Testis (tissue), 3 donors: ENCODE results near the gene RHNO1. TPM values are rescaled to one million over a fixed set of nuclear protein-coding genes. Genes with fewer than 3 reads are reported as not detected.

Experiments used
- DNase-seq: peaks from one replicate; pipeline ENCODE4 v3.0.0-alpha.2; 2019
- H3K27ac ChIP-seq, 2 donors: fragments of 200-600 bp; sonication (generic); one replicate each; pipeline ENCODE4 v1.5.1; 2019
- H3K27me3 ChIP-seq: fragments of 200-600 bp; sonication (generic); one replicate; pipeline ENCODE4 v1.5.1; 2019
- H3K36me3 ChIP-seq: fragments of 200-600 bp; sonication (generic); one replicate; pipeline ENCODE4 v1.5.1; 2017; ENCODE audit warnings: low read depth; ENCODE audit errors: missing control alignments
- H3K4me1 ChIP-seq: fragments of 200-600 bp; sonication (generic); one replicate; pipeline ENCODE4 v1.5.1; 2019
- H3K4me3 ChIP-seq, 2 donors: fragments of 200-600 bp; sonication (generic); one replicate each; pipeline ENCODE4 v1.5.1; 2017 to 2019
- H3K9me3 ChIP-seq: fragments of 200-600 bp; sonication (generic); one replicate; pipeline ENCODE4 v1.5.1; 2017
- POLR2A ChIP-seq: fragments of 450-650 bp; IDR thresholded peaks from one replicate; pipeline ENCODE4 v1.6.1; 2017; ENCODE audit warnings: antibody characterized with exemption, mild to moderate bottlenecking, moderate library complexity
- WGBS, 2 donors: methylation state at CpG; one replicate each; pipeline ENCODE4 v1.1.5; 2018; 5-methylcytosine and 5-hydroxymethylcytosine counted together
- intact Hi-C: fragments of 100-400 bp; cut with DNase I; formaldehyde crosslinking; loops from one replicate; pipeline ENCODE4 v1.15.1; 2023; ENCODE audit warnings: low total_unique reads
- polyA plus RNA-seq: library from polyadenylated mRNA; stranded (reverse); fragments of 350-450 nt; fragmentation: Illumina TruSeq; extraction: RNeasy Lipid Tissue Mini Kit (QIAGEN cat#74804); gene quantifications from one replicate; pipeline ENCODE4 v1.2.3, GENCODE V29; 2014; ENCODE audit warnings: low read depth, low replicate concordance; ENCODE audit not compliant: insufficient read depth
- total RNA-seq, 2 donors: library from RNA; depleted of rRNA; stranded (reverse); fragments of >200 nt; gene quantifications; one replicate each; pipeline ENCODE4 v1.2.3, GENCODE V29; 2016
- TF ChIP-seq, protein P1 (sequence below), 3 experiments: fragments of 450-650 bp in 2 of 3; fragments of 200-600 bp in 1 of 3; sonication (generic) in 1 of 3; IDR thresholded peaks; one replicate each; pipeline ENCODE4 v1.5.1; 2016 to 2019; ENCODE audit warnings: antibody characterized with exemption in 3 of 3, mild to moderate bottlenecking in 2 of 3, moderate library complexity in 1 of 3

Gene RHNO1
- total and polyA plus RNA-seq, 3 donors from 2014 or later = 21.6 to 26.1 (median 22.8) TPM

DNA sequence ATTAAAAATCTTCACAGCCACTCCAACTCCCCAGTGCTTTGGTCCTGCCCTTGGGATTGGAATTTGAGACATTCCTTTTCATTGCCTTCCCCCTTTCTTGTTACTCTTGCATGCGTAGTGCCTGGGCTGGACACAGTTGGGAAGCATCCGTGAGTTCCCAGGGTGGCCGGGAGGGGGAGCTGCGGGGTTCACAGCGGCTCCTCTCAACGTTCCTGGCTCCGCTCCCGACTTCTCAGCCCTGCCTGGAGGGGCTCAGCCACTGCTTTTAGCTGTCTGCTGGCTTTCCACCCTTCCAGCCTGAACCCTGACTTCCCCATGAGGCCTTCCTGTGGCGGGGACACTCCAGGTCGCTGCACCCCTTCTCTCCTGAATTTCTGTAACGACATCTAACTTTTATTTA is 23.4 kb upstream of the RHNO1 start:
- H3K4me1 ChIP-seq = peaks cover 8% of the 10 kb centered on the region
- no peaks in the 10 kb centered on the region for H3K27me3 ChIP-seq
- H3K9me3 ChIP-seq = no peaks in the 10 kb centered on the region
- no peak for TF ChIP-seq POLR2A
- TF ChIP-seq, protein P1, sequence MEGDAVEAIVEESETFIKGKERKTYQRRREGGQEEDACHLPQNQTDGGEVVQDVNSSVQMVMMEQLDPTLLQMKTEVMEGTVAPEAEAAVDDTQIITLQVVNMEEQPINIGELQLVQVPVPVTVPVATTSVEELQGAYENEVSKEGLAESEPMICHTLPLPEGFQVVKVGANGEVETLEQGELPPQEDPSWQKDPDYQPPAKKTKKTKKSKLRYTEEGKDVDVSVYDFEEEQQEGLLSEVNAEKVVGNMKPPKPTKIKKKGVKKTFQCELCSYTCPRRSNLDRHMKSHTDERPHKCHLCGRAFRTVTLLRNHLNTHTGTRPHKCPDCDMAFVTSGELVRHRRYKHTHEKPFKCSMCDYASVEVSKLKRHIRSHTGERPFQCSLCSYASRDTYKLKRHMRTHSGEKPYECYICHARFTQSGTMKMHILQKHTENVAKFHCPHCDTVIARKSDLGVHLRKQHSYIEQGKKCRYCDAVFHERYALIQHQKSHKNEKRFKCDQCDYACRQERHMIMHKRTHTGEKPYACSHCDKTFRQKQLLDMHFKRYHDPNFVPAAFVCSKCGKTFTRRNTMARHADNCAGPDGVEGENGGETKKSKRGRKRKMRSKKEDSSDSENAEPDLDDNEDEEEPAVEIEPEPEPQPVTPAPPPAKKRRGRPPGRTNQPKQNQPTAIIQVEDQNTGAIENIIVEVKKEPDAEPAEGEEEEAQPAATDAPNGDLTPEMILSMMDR (IDR thresholded peaks at IDR 0.05) = peak; percentile 28 to 74 (median 35)
- no peak overlapping the region for H3K4me3 ChIP-seq
- H3K27ac ChIP-seq = no peak overlapping the region
- intact Hi-C loops = no loop called here
- WGBS, 2 donors = 30 to 53% methylated on average over 6 to 11 of the region's 11 CpGs
- H3K36me3 ChIP-seq = no peaks in the 10 kb centered on the region
- peak; percentile 88 for DNase-seq

DNA sequence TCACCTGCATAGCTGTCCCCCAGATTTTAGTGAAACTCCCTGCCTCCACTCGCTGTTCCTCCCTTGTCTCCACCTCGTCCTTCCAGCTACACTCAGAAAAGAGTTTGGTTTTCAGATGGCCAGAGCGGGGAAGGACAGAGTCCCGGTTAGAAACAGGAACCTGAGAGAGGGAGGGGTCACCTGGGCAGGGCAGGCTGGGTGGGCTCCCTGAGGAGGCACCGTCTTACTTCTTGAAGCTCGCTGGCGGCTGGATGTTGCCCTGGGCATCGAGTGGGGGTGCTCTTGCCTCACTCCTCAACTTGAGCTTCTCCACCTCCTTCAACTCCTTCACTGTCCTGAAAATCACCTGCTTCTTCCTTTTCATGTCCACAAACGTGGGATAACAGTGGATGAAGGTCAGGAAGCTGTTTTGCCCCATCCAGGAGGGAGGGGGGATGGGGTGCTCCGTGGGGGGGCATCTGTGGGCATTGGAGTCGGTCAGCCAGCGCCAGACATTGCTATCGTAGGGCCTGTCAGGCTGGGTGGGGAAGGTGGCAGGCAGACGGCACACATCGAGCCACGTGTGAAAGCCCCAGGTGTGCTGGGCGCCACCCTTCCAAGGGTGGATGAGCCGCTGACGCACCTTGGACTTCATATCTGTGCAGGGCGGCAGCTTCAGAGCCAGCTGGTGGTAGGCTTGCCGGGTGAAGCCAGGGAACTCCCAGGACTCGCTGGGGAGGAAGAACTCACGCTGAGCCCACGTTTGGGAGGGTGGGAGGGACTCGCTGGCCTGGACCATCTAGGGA is 22.2 kb upstream of the RHNO1 start:
- Histone ChIP-seq H3K36me3 (no peaks in the 10 kb centered on the region), H3K4me3 (no peak overlapping the region), H3K27ac (no peak overlapping the region), H3K9me3 (no peaks in the 10 kb centered on the region), H3K4me1 (peaks cover 10% of the 10 kb centered on the region), H3K27me3 (no peaks in the 10 kb centered on the region)
- no peak for TF ChIP-seq POLR2A
- TF ChIP-seq, protein P1 (IDR thresholded peaks at IDR 0.05) = no peak
- intact Hi-C loops = no loop called here
- DNase-seq = no peak
- WGBS, 2 donors = 89 to 92% methylated on average over 23 to 25 of the region's 25 CpGs

GRCh38 chr12:2855546-2855945 is 21.5 kb upstream of the RHNO1 start:
- Histone ChIP-seq H3K9me3 (no peaks in the 10 kb centered on the region), H3K27ac (no peak overlapping the region), H3K4me3 (no peak overlapping the region), H3K4me1 (peaks cover 10% of the 10 kb centered on the region), H3K36me3 (no peaks in the 10 kb centered on the region), H3K27me3 (no peaks in the 10 kb centered on the region)
- intact Hi-C loops = no loop called here
- 88 to 93% methylated on average over 7 of the region's 7 CpGs for WGBS, 2 donors
- TF ChIP-seq POLR2A = no peak
- TF ChIP-seq, protein P1 (IDR thresholded peaks at IDR 0.05) = no peak
- DNase-seq = no peak

GRCh38 chr12:2856051-2856450 is 21.0 kb upstream of the RHNO1 start:
- H3K27ac ChIP-seq = no peak overlapping the region
- no peaks in the 10 kb centered on the region for H3K9me3 ChIP-seq
- H3K36me3 ChIP-seq = no peaks in the 10 kb centered on the region
- peaks cover 10% of the 10 kb centered on the region for H3K4me1 ChIP-seq
- no peak overlapping the region for H3K4me3 ChIP-seq
- no peaks in the 10 kb centered on the region for H3K27me3 ChIP-seq
- TF ChIP-seq POLR2A = no peak
- TF ChIP-seq, protein P1 (IDR thresholded peaks at IDR 0.05) = no peak
- intact Hi-C loops = no loop called here
- no peak for DNase-seq
- WGBS, 2 donors = 88 to 96% methylated on average over 3 of the region's 3 CpGs

GRCh38 chr12:2857021-2857431 is 20.0 kb upstream of the RHNO1 start, which contains the start of gene TEX52:
Gene TEX52, minus strand, starts transcription at chr12:2857039. Its CDS starts 13 bp downstream, at chr12:2857026.
- no peak for DNase-seq
- peaks cover 10% of the 10 kb centered on the region for H3K4me1 ChIP-seq
- no peak within 1 kb of the TSS for H3K4me3 ChIP-seq
- intact Hi-C loops = no loop called here
- no peaks in the 10 kb centered on the region for H3K27me3 ChIP-seq
- H3K9me3 ChIP-seq = no peaks in the 10 kb centered on the region
- no peaks in the 10 kb centered on the region for H3K36me3 ChIP-seq
- WGBS, 2 donors = 83 to 90% methylated on average over 3 of the region's 3 CpGs
- TF ChIP-seq, protein P1 (IDR thresholded peaks at IDR 0.05) = no peak
- TF ChIP-seq POLR2A = no peak
- no peak within 1 kb of the TSS for H3K27ac ChIP-seq
